GM23248 (cell line): ENCODE data around the gene SMG9. TPM values are rescaled to one million over a fixed set of nuclear protein-coding genes. Genes with fewer than 3 reads are reported as not detected.

Source experiments
- DNase-seq: peaks from one replicate; pipeline ENCODE4 v3.0.0-alpha.2; 2015
- H2AFZ ChIP-seq: fragments of 200-600 bp; sonication (generic); 2 replicates; pipeline ENCODE4 v1.6.1; 2016; ENCODE audit warnings: antibody characterized with exemption
- H3F3A ChIP-seq: fragments of 200-600 bp; sonication (generic); 2 replicates; pipeline ENCODE4 v1.6.1; 2016; ENCODE audit warnings: mild to moderate bottlenecking, antibody characterized with exemption, mixed run types; ENCODE audit not compliant: insufficient read depth
- H3K27ac ChIP-seq: fragments of 200-600 bp; sonication (generic); 2 replicates; pipeline ENCODE4 v1.5.1; 2016; ENCODE audit warnings: mild to moderate bottlenecking
- H3K27me3 ChIP-seq: fragments of 200-600 bp; sonication (generic); replicated peaks from 2 replicates; pipeline ENCODE4 v1.6.1; 2016; ENCODE audit warnings: mild to moderate bottlenecking; ENCODE audit not compliant: insufficient read depth
- H3K36me3 ChIP-seq: fragments of 200-600 bp; sonication (generic); 2 replicates; pipeline ENCODE4 v1.6.1; 2016; ENCODE audit warnings: low read depth, mild to moderate bottlenecking
- H3K4me1 ChIP-seq: fragments of 200-600 bp; sonication (generic); 2 replicates; pipeline ENCODE4 v1.6.1; 2016; ENCODE audit warnings: mild to moderate bottlenecking; ENCODE audit not compliant: insufficient read depth
- H3K4me2 ChIP-seq: fragments of 200-600 bp; sonication (generic); one replicate; pipeline ENCODE4 v1.6.1; 2016; ENCODE audit warnings: mild to moderate bottlenecking; ENCODE audit not compliant: unreplicated experiment
- H3K4me3 ChIP-seq: fragments of 200-600 bp; sonication (generic); 2 replicates; pipeline ENCODE4 v1.5.1; 2016; ENCODE audit warnings: mild to moderate bottlenecking
- H3K79me2 ChIP-seq: fragments of 200-600 bp; sonication (generic); 2 replicates; pipeline ENCODE4 v1.6.1; 2016; ENCODE audit warnings: mild to moderate bottlenecking; ENCODE audit not compliant: insufficient read depth
- H3K9ac ChIP-seq: fragments of 200-600 bp; sonication (generic); 2 replicates; pipeline ENCODE4 v1.6.1; 2016; ENCODE audit warnings: mild to moderate bottlenecking
- H3K9me2 ChIP-seq: fragments of 200-600 bp; sonication (generic); 2 replicates; pipeline ENCODE4 v1.6.1; 2016; ENCODE audit warnings: mixed run types, mild to moderate bottlenecking, moderate library complexity; ENCODE audit not compliant: insufficient read depth
- H3K9me3 ChIP-seq: fragments of 200-600 bp; sonication (generic); one replicate; pipeline ENCODE4 v1.6.1; 2017; ENCODE audit warnings: low read depth
- H4K20me1 ChIP-seq: fragments of 200-600 bp; sonication (generic); 2 replicates; pipeline ENCODE4 v1.6.0; 2016; ENCODE audit not compliant: insufficient read depth
- EZH2 ChIP-seq: fragments of 200-600 bp; sonication (generic); IDR thresholded peaks from 2 replicates; pipeline ENCODE4 v1.6.1; 2018; ENCODE audit warnings: antibody characterized with exemption, mild to moderate bottlenecking; ENCODE audit not compliant: insufficient read depth, poor library complexity, severe bottlenecking
- EZH2phosphoT487 ChIP-seq: fragments of 200-600 bp; sonication (generic); IDR thresholded peaks from 2 replicates; pipeline ENCODE4 v1.6.1; 2018; ENCODE audit warnings: antibody characterized with exemption, moderate library complexity, mild to moderate bottlenecking, low read depth; ENCODE audit not compliant: insufficient read depth
- WGBS, 2 experiments: methylation state at CpG; one replicate each; pipeline ENCODE4 v1.1.6; 2015 to 2017; ENCODE audit warnings: low lambda C conversion rate in 2 of 2, low coverage in 1 of 2; ENCODE audit errors: missing lambda C conversion rate in 2 of 2; 5-methylcytosine and 5-hydroxymethylcytosine counted together
- in situ Hi-C: fragments of 300-500 bp; cut with MboI; formaldehyde crosslinking; loops from 2 replicates; pipeline ENCODE4 v1.15.0; 2020
- polyA plus RNA-seq: library from polyadenylated mRNA; unstranded; fragments of >200 nt; fragmentation: Nextera tagmentation; extraction: Ambion mirVana; gene quantifications from 2 replicates; pipeline ENCODE4 v1.2.1, GENCODE V29; 2016
- total RNA-seq: library from RNA; depleted of rRNA; stranded (reverse); fragments of >200 nt; shearing (Covaris generic); gene quantifications from 2 replicates; pipeline ENCODE4 v1.2.3, GENCODE V29; 2014

The SMG9 gene
- total and polyA plus RNA-seq, 2 experiments from 2014 or later, result 13.0 to 23.2 TPM

DNA sequence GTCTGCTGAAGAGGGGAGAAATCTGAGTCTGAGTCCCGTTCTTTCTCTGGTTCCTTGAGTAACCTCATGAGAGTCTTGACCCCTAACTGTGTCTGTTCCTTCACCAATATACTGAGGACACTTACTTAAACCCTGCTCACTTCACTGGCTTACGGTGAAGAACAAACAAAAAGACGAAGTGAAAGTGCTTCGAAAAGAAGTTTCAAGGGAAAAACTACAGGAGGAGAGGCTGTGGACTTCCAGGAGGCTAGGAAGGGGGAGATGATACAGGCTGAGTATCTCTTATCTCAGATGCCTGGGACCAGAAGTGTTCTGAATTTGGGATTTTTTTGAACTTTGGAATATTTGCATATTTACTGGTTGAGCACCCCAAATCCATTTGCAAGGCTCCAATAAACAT is 6.1 kb downstream of the SMG9 start:
- Histone ChIP-seq H3K9me2 (no peaks in the 10 kb centered on the region), H3K4me2 (no peak overlapping the region), H3K9me3 (no peaks in the 10 kb centered on the region), H2AFZ (no peak overlapping the region), H3K27ac (no peak overlapping the region), H3K9ac (no peak overlapping the region), H4K20me1 (no peaks in the 10 kb centered on the region), H3K4me1 (peaks cover 27% of the 10 kb centered on the region), H3K4me3 (no peak overlapping the region), H3F3A (peaks cover 30% of the 10 kb centered on the region), H3K36me3 (peaks cover 37% of the 10 kb centered on the region), H3K79me2 (peaks cover 51% of the 10 kb centered on the region), H3K27me3 (no peaks in the 10 kb centered on the region)
- 77 to 94% methylated on average over 4 of the region's 4 CpGs for WGBS, 2 experiments
- no peak for TF ChIP-seq EZH2phosphoT487
- TF ChIP-seq EZH2, result no peak
- no peak for DNase-seq
- in situ Hi-C loops, result loop anchor here (5.0 kb wide), 1 partner anchor 39 kb away; no protein-coding TSS in a partner anchor

DNA sequence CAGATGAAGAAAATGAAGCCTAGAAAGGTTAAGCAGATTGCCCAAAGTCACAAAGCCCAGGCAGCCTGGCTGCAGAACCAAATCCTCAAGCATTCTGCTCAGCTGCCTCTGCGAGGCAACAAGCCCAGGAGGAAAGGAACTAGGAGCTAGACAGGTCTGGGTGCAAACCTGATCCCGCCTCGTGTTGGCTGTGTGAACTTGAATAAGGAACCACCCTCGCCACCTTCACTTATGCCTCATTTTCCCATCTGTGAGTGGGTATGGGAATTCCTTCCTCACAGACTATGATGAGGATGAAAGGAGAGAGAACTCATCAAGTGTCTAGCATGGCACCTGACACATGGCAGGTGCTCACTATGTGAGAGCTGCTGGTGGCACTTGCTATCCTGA is 6.6 kb downstream of the SMG9 start:
- Histone ChIP-seq H3K36me3 (peaks cover 37% of the 10 kb centered on the region), H3K9me2 (no peaks in the 10 kb centered on the region), H2AFZ (no peak overlapping the region), H3F3A (peaks cover 26% of the 10 kb centered on the region), H3K4me3 (no peak overlapping the region), H3K27ac (no peak overlapping the region), H3K4me2 (no peak overlapping the region), H3K9me3 (no peaks in the 10 kb centered on the region), H3K79me2 (peaks cover 51% of the 10 kb centered on the region), H3K9ac (no peak overlapping the region), H3K4me1 (peaks cover 25% of the 10 kb centered on the region), H3K27me3 (no peaks in the 10 kb centered on the region), H4K20me1 (no peaks in the 10 kb centered on the region)
- in situ Hi-C loops, result loop anchor here (5.0 kb wide), 1 partner anchor 39 kb away; no protein-coding TSS in a partner anchor
- DNase-seq, result no peak
- no peak for TF ChIP-seq EZH2phosphoT487
- no peak for TF ChIP-seq EZH2
- 90 to 93% methylated on average over 4 of the region's 4 CpGs for WGBS, 2 experiments

DNA sequence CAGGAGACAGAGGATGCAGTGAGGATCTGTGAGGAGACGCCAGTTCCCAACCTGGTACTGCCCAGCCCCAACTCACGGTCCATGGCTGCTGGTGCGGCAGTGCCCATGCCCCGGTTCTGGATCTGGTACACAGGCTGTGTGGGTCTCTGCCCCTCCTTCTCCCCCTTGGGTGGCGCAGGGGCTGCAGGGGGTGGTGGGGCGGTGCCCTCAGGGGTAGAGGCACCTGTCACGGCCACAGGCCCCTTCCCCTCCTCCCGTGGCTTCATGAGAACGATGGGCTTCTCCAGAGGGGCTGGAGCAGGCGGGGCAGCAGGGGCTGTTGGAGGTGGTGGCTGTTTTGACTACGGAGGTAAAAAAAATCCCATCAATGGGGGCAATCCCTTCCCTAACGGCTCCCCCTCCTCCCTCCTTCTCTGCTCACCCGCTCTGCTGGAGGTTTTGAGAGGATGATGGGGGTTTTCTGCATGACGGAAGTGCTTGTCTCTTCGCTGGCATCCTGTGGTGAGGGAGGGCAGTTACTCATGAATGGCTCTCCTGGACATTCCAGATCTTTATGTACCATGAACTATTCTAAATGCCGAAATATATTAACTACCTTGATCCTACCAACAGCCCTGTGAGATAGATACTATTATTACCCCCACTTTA is 7.1 kb downstream of the SMG9 start:
- no peak overlapping the region for H2AFZ ChIP-seq
- 82 to 86% methylated on average over 13 to 16 of the region's 16 CpGs for WGBS, 2 experiments
- in situ Hi-C loops, result loop anchor here (5.0 kb wide), 1 partner anchor 40 kb away; no protein-coding TSS in a partner anchor
- H3K27ac ChIP-seq, result no peak overlapping the region
- no peaks in the 10 kb centered on the region for H4K20me1 ChIP-seq
- H3K4me1 ChIP-seq, result peaks cover 24% of the 10 kb centered on the region
- DNase-seq, result no peak
- H3K36me3 ChIP-seq, result peaks cover 41% of the 10 kb centered on the region
- no peaks in the 10 kb centered on the region for H3K27me3 ChIP-seq
- H3K9ac ChIP-seq, result no peak overlapping the region
- no peaks in the 10 kb centered on the region for H3K9me3 ChIP-seq
- H3K4me2 ChIP-seq, result no peak overlapping the region
- H3K4me3 ChIP-seq, result no peak overlapping the region
- H3K9me2 ChIP-seq, result no peaks in the 10 kb centered on the region
- peaks cover 22% of the 10 kb centered on the region for H3F3A ChIP-seq
- peaks cover 49% of the 10 kb centered on the region for H3K79me2 ChIP-seq
- TF ChIP-seq EZH2, result no peak
- no peak for TF ChIP-seq EZH2phosphoT487

DNA sequence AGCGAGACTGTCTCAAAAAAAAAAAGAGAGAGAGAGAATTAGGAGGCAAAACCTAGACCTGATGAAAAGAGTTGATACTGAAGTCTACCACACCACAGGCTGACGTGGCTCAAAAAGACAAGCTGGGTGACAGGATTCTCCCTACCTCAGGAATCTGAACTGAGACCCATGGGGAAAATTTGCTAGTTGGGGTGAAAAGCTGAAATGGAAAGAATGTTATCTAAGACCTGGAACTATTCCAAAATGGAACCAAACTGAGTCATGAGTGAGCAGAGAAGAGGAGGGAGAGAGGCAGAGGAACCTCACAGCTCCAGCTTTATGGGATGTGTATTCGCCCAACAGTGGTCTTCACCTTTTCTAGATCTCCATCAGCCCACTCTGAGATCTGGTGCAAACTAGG is 11.7 kb downstream of the SMG9 start:
- Histone ChIP-seq H3K36me3 (peaks cover 60% of the 10 kb centered on the region), H3K9me2 (no peaks in the 10 kb centered on the region), H3K4me2 (no peak overlapping the region), H3K27ac (no peak overlapping the region), H3K9ac (no peak overlapping the region), H3K4me1 (peaks cover 6% of the 10 kb centered on the region; the same call in 1 of the 2 replicates), H3F3A (0 out of 2 replicates have a peak, but pooled peaks cover 5% of the 10 kb centered on the region), H3K9me3 (no peaks in the 10 kb centered on the region), H2AFZ (no peak overlapping the region), H3K79me2 (0 out of 2 replicates have a peak, but pooled peaks cover 2% of the 10 kb centered on the region), H3K4me3 (no peak overlapping the region), H4K20me1 (no peaks in the 10 kb centered on the region), H3K27me3 (no peaks in the 10 kb centered on the region)
- DNase-seq, result peak; percentile 49
- WGBS, 2 experiments, result 86 to 88% methylated on average over 3 of the region's 3 CpGs
- in situ Hi-C loops, result no loop called here
- TF ChIP-seq EZH2, result no peak
- no peak for TF ChIP-seq EZH2phosphoT487
